Urothelium cell line (cell line): Measurements from ENCODE around the gene SURF4.
"Not testable (repeated sequence)": the region's sequence is repeated elsewhere in the genome, so short reads cannot be mapped to it uniquely, and the experiment has no call there.

Source experiments
- DNase-seq: peaks from one replicate; pipeline ENCODE4 v3.0.0; 2011; ENCODE audit warnings: low spot score, mixed read lengths
- FAIRE-seq: peaks from 2 replicates; lab custom pipeline; 2011; peaks lifted over from hg19 to GRCh38; lab: Jason Lieb, UNC

The SURF4 gene

GRCh38 chr9:133397895-133398294, 22.0 kb upstream of the SURF4 start:
- DNase-seq: no peak
- FAIRE-seq: no peak

DNA sequence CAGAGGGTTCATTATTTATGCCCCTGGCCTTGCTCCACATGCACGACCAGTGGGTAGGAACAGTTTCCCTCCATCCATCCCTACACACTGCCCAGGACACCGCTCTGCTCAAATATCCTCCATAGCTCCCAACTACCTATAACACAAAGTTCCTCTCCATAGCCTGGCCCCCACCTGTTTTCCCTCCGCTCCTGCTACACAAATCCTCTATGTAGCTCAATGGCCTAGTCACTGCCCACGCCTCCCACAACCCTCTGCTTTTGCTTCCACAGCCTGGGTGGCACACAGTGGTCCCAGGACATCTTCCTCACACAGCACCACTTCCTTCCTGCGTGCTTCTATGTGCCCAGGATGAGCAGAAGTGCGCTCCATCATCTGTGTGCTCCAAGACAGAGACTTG, 21.5 kb upstream of the SURF4 start:
- DNase-seq (no peak), FAIRE-seq (no peak)

DNA sequence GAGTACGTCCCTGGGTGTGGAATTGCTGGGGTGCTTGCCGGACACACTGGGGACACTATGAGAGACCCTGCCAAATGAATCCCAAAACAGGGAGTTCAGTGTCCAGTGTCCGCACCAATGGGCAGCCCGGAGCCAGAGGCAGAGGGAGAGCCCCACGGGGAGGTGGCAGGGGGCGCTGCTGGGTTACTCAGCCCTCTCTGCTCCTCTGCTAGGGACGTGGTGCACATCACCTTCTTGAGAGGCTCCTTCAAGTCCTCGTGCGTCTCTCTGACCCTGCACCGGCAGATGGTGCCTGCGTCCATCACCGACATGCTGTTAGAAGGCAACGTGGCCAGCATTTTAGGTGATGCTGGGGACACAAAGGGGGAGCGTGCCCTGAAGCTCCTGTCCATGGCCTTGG, 21.1 kb upstream of the SURF4 start:
- FAIRE-seq (no peak), DNase-seq (no peak)

DNA sequence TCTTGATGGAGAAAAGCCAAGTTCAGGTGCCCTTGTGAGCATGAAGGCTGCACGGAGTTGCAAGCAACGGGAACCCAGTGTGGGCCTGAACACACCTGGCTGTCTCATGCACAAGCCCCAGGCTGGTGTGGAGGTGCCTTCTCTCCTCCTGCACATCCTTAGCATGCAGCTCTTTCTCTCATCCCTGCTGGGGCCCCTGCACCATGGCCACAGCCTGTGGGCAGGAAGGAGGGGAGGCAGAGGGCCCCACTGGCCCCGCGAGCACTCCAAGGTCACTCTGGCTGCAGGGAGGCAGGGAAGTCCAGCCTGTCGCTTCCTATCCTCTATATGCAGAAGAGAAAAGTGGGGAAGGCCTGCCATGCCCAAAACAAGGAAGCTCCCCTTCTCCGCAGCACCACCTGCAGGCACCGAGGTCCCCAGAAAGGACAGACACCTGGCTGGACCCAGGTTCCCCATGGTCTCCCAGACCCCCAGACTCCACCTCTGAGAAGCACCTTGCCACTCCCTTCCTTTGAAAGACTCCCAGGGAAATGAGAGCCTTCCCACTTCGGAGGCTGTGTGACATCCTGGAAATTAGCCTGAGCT, 18.9 kb upstream of the SURF4 start:
- DNase-seq (no peak), FAIRE-seq (no peak)

DNA sequence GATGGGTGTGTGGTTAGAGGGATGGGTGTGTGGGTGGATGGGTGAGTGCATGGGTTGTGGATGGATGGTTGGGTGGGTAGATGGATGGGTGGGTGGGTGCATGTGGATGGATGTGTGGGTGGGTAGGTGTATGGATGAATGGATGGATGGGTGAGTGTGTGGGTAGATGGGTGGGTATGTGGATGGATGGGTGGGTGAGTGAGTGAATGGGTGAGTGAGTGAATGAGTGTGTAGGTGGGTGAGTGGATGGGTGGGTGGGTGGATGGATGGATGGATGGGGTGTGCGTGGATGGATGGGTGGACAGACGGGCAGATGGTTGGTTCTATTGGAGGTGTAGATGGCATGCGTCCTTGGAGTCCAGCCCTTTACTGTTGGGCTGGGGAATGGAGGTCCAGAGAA, 17.5 kb upstream of the SURF4 start:
- no peak for DNase-seq
- no peak for FAIRE-seq

DNA sequence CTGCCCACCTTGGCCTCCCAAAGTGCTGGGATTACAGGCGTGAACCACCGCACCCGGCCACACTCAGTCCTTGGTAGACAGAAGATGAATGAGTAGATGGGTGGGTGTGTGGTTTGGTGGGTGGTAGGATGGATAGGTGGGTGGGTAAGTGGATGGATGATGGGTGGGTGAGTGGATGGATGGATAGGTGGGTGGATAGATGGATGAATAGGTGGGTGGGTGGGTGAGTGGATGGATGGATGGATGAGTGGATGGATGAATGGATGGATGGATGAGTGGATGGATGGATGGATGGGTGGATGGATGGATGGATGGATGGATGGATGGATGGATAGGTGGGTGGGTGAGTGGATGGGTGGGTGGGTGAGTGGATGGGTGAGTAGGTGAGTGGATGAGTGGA, 16.4 kb upstream of the SURF4 start:
- not testable (repeated sequence) for DNase-seq, FAIRE-seq

DNA sequence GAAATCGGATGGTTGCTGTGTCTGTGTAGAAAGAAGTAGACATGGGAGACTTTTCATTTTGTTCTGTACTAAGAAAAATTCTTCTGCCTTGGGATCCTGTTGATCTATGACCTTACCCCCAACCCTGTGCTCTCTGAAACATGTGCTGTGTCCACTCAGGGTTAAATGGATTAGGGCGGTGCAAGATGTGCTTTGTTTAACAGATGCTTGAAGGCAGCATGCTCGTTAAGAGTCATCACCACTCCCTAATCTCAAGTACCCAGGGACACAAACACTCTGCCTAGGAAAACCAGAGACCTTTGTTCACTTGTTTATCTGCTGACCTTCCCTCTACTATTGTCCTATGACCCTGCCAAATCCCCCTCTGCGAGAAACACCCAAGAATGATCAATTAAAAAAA, 15.6 kb upstream of the SURF4 start:
- not testable (repeated sequence) for FAIRE-seq, DNase-seq

- FAIRE-seq (no peak), DNase-seq (no peak)
These were observed 14.9 kb upstream of the SURF4 start for GRCh38 chr9:133390713-133391112.

DNA sequence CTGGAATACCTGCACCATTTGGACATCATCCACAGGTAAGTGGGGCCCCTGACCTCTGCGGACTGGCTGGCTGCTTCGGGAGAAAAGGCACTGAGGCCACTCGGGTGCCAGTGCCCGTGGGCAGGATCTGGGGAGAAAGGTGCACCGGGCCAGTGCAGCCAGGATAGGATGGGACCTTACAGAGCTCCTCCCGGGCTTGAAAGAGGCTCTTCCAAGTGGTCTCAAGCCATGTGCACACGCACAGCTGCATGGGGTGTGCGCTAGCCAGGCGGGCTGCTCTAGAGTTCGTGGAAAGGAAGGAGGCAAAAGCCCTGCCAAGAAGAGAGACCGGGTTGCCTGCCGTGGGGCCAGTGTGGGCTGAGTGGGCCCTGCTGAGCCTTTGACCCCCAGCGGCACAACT, 13.7 kb upstream of the SURF4 start:
- DNase-seq: no peak
- FAIRE-seq: no peak

- FAIRE-seq: no peak
- no peak for DNase-seq
These were observed 13.2 kb upstream of the SURF4 start for GRCh38 chr9:133389025-133389557.

- DNase-seq (no peak), FAIRE-seq (no peak)
These were observed 11.8 kb upstream of the SURF4 start for GRCh38 chr9:133387680-133388079.

- no peak for DNase-seq
- FAIRE-seq: no peak
These were observed 10.5 kb upstream of the SURF4 start for GRCh38 chr9:133386338-133386737.

- DNase-seq (no peak), FAIRE-seq (no peak)
These were observed 9.6 kb upstream of the SURF4 start for GRCh38 chr9:133385452-133385851.

DNA sequence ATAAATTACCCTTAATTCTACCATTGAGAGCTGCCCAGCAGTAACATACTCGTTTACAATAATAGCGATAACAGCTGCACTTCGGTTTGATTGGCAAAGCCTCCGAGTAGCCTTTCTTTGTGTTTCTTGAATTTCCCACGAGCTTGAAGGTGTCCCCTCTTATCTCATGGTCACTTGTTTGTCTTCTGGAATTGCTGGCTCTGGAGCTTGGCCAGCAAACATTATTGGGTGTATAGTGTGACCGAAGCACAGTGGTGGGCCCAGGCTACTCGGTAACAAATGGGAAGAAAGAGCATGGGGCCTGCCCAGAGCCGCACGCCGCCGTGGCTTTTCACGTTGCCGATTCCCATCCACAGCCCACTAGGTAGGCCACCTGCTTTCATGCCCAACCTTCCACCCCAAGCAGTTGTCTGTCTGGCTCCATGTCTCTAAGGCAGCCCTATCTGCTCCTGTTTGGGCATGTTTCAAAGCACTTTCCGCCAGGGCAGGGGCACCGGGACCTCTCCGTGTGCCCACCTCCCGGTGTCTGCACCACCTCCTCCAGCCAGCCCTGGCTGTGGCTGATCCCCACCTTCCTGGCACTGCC, 9.0 kb upstream of the SURF4 start:
- DNase-seq (no peak), FAIRE-seq (no peak)

- DNase-seq (no peak), FAIRE-seq (no peak)
These were observed 7.6 kb upstream of the SURF4 start for GRCh38 chr9:133383438-133383837.

DNA sequence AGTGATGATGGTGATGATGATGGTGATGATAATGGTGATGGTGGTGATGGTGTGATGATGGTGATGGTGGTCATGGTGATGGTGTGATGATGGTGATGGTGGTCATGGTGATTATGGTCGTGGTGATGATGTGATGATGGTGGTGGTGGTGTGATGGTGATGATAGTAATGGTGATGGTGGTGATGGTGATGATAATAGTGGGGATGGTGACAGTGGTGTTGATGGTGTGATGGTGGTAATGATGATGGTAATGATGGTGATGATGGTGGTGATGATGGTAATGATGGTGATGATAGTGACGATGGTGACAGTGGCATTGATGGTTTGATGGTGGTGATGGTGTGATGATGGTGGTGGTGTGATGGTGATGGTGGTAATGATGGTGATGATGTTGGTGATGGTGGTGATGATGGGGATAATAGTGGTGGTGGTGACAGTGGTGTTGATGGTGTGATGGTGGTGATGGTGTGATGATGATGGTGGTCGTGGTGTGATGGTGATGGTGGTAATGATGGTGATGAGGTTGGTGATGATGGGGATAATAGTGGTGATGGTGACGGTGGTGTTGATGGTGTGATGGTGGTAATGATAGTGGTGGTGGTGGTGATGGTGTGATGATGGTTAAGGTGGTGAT, 6.8 kb upstream of the SURF4 start:
- FAIRE-seq (no peak), DNase-seq (no peak)

- FAIRE-seq: no peak
These were observed 4.9 kb upstream of the SURF4 start for GRCh38 chr9:133380734-133381133.

GRCh38 chr9:133379153-133380086, 3.6 kb upstream of the SURF4 start:
- no peak for FAIRE-seq
- no peak for DNase-seq

More at GRCh38 chr9:133380734-133381133, 4.9 kb upstream of the SURF4 start:
- no peak for DNase-seq

DNA sequence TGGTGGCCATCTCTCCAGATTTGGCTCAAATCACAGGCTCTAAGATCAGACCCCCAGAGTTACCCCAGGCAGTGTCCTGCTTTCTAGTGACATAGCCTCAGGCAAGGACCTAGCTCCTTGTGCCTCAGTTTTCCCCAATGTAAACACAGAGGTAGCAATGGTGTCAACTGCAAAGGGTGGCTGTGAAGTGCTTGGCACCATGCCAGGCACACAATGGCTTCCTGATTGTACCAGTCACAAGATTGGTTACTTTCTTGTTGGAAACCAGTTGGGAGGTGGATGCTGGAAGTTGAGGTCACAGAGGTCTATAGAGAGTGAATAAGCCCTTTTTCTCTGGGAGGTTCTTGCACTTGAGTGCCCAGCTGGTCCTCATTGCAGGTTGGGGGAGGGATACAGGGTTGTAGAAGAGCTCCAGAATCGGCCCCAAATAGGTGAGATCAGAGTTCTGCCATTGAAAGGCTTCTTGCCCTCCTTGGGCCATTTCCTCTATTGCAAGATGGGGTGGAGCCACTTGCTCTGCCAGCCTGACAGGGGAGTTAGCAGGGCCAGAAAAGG, 2.6 kb upstream of the SURF4 start:
- DNase-seq (no peak), FAIRE-seq (no peak)

- DNase-seq (no peak), FAIRE-seq (no peak)
These were observed 1.9 kb upstream of the SURF4 start for GRCh38 chr9:133377721-133378216.

- not testable (repeated sequence) for DNase-seq, FAIRE-seq
These were observed 1.4 kb upstream of the SURF4 start for GRCh38 chr9:133377280-133377679.
